Gastrocnemius medialis (tissue), 4 donors: Measurements from ENCODE around the gene TAF1B.

Source experiments
- POLR2A ChIP-seq, 2 donors: fragments of 450-650 bp; IDR thresholded peaks; one replicate each; pipeline ENCODE4 v1.6.1; 2017; ENCODE audit warnings: antibody characterized with exemption in 2 of 2, mild to moderate bottlenecking in 2 of 2, moderate library complexity in 2 of 2
- TF ChIP-seq, protein P1 (sequence below), 5 experiments: fragments of 450-650 bp in 3 of 5; fragments of 200-600 bp in 2 of 5; sonication (generic) in 2 of 5; IDR thresholded peaks in 4 of 5; conservative IDR thresholded peaks in 1 of 5; 1 replicate in 4 of 5; 2 replicates in 1 of 5; pipeline ENCODE4 v1.5.1; 2016 to 2019; ENCODE audit warnings: antibody characterized with exemption in 5 of 5, mild to moderate bottlenecking in 3 of 5, moderate library complexity in 3 of 5

DNA sequence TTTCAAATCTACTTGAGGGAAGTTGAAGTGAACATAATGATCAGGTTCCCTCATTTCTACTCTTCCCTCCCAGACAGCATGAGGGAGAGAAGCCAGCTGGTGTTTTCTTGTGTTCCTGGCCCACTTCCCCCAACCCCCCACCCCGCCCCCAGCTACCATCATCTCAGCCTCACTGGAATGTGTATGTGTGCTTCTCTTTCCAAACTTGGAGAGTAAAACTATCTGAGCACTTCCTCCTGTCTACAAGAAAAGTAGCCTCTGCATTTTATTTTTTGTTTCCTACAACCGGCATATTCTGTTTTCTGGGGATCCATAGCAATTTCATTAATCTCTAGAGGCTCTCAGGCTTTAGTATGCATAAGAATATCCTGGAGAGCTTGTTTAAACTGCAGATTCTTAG lies 54.6 kb downstream of the TAF1B start:
- no peak for TF ChIP-seq POLR2A (IDR thresholded peaks at IDR 0.05)
- TF ChIP-seq, protein P1, sequence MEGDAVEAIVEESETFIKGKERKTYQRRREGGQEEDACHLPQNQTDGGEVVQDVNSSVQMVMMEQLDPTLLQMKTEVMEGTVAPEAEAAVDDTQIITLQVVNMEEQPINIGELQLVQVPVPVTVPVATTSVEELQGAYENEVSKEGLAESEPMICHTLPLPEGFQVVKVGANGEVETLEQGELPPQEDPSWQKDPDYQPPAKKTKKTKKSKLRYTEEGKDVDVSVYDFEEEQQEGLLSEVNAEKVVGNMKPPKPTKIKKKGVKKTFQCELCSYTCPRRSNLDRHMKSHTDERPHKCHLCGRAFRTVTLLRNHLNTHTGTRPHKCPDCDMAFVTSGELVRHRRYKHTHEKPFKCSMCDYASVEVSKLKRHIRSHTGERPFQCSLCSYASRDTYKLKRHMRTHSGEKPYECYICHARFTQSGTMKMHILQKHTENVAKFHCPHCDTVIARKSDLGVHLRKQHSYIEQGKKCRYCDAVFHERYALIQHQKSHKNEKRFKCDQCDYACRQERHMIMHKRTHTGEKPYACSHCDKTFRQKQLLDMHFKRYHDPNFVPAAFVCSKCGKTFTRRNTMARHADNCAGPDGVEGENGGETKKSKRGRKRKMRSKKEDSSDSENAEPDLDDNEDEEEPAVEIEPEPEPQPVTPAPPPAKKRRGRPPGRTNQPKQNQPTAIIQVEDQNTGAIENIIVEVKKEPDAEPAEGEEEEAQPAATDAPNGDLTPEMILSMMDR (IDR thresholded peaks at IDR 0.05 in 4 of 5, conservative IDR thresholded peaks at IDR 0.05 in 1 of 5) = no peak
